Erythroblast (primary cell): ENCODE data around the gene FRMD5.

Experiments
- GATA1 ChIP-seq: IDR thresholded peaks from 2 replicates; pipeline ENCODE4 v1.6.1; 2011; ENCODE audit warnings: low read depth, mild to moderate bottlenecking, control low read depth, low read length, moderate library complexity
- POLR2A ChIP-seq: IDR thresholded peaks from 2 replicates; pipeline ENCODE4 v1.6.1; 2011; ENCODE audit warnings: mild to moderate bottlenecking, low read length

- no peak for TF ChIP-seq POLR2A
- TF ChIP-seq GATA1: no peak
Observed at GRCh38 chr15:44186705-44187104, 8.4 kb downstream of the FRMD5 start.
